AG09309 (cell line): ENCODE measurements around the gene GDNF.

ENCODE experiments used
- DNase-seq: peaks from one replicate; pipeline ENCODE4 v3.0.0-alpha.2; 2010; ENCODE audit warnings: low read depth
- H3K4me3 ChIP-seq: 2 replicates; pipeline ENCODE4 v1.5.1; 2011; ENCODE audit warnings: mild to moderate bottlenecking, low read depth, low read length, moderate library complexity; ENCODE audit not compliant: control insufficient read depth
- CTCF ChIP-seq: IDR thresholded peaks from 2 replicates; pipeline ENCODE4 v1.5.1; 2011; ENCODE audit warnings: mild to moderate bottlenecking, low read depth, low read length, inconsistent platforms; ENCODE audit not compliant: insufficient read depth, control insufficient read depth; ENCODE audit errors: missing control alignments

GDNF gene

GRCh38 chr5:37811866-37812265 lies 28.0 kb downstream of the GDNF start:
- no peak for DNase-seq
- no peak for TF ChIP-seq CTCF
- H3K4me3 ChIP-seq, result no peak overlapping the region

DNA sequence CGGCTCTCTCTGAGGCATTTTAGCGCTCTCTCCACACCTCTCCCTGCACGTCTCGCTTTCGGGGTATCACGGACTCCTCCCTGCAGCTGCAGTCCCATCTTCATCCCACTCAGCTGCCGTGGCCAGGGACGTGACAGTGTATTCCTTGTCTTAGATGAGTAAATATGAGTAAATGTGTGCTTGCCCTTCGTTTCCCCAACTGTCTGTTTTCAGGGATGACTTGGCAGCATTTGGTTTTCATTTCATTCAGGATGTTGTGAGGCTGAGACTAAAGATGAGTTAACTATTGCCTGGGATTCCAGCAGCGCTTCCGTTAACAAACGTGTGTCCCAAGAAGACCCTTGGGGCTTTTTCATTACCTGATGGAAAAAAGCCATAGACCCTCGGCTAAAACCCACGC lies 29.5 kb downstream of the GDNF start:
- peak overlapping the region; percentile 30 for H3K4me3 ChIP-seq
- no peak for TF ChIP-seq CTCF
- peak; percentile 60 for DNase-seq

GRCh38 chr5:37808945-37809344 lies 30.9 kb downstream of the GDNF start:
- no peak overlapping the region for H3K4me3 ChIP-seq
- no peak for TF ChIP-seq CTCF
- no peak for DNase-seq

DNA sequence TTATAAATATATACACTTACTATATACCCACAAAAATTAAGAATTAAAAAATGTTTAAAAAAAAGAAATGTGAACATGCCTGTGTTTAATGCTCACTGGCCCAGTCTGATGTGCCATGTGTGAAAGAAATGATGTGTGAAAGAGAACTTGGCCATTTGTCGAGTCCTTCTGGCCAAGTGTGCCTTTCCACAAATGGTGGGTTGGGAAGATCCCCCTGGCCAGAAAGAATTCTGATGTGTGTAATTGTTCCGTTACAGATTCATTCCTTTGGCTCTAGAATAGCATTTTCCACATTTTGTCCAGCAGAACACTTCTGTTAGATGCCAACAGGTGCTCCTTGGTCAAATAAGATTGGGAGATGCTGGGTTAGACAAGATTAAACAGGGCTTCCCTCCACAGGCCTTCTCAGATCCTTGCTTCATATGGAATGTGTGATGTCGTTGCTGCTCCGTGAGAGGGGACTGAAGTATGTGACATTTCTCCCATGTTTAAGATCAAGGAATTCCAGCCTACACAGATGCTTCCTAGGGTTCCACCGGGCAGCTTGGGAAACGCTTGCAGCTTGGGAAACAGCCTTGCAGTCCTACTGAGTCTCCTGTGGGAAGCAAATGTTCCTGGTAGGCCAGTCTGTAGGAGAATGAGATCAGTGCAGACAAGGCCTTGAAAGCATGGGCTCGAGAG lies 32.1 kb downstream of the GDNF start:
- no peak overlapping the region for H3K4me3 ChIP-seq
- DNase-seq, result no peak
- TF ChIP-seq CTCF, result no peak

DNA sequence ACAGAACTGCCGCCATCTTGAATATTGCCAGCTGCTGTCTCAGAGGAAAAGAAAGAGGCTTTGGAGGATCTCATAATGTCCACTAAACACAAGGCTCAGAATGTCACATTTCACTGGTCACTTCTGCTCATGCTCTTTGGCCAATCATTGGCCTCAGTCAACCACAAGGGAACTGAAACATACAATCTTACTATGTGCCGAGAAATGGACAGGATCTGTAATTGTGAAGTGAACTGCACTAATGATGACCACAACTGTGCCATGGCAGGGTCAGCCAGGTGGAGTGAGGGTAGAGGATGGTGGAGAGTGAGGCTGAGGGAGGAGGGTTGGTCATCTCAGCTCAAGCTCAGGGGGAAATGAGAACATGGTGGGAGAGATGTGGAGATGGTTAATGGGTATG lies 32.8 kb downstream of the GDNF start:
- no peak overlapping the region for H3K4me3 ChIP-seq
- no peak for TF ChIP-seq CTCF
- no peak for DNase-seq

GRCh38 chr5:37806476-37806875 lies 33.4 kb downstream of the GDNF start:
- TF ChIP-seq CTCF, result no peak
- no peak overlapping the region for H3K4me3 ChIP-seq
- no peak for DNase-seq
